DND-41 (cell line): Measurements from ENCODE around the gene SYNDIG1.

Experiments
- ATAC-seq: fragments of 200-7000 bp; cut with Tn5 transposase; 3 replicates; pipeline ENCODE4 v1.9.1; 2021; ENCODE audit warnings: low read depth; ENCODE audit not compliant: insufficient read depth
- DNase-seq: peaks from one replicate; pipeline ENCODE4 v3.0.0-alpha.2; 2020
- H2AFZ ChIP-seq: 2 replicates; pipeline ENCODE4 v1.6.0; 2012; ENCODE audit warnings: low read depth, low read length
- H3K27ac ChIP-seq: 2 replicates; pipeline ENCODE4 v1.5.1; 2012; ENCODE audit warnings: low read length, inconsistent platforms
- H3K27me3 ChIP-seq: fragments of 200-600 bp; sonication (generic); 2 replicates; pipeline ENCODE4 v1.6.0; 2012; ENCODE audit warnings: low read length, mild to moderate bottlenecking, inconsistent platforms; ENCODE audit not compliant: insufficient read depth, poor library complexity
- H3K36me3 ChIP-seq: 2 replicates; pipeline ENCODE4 v1.5.1; 2012; ENCODE audit warnings: low read length, inconsistent platforms; ENCODE audit not compliant: insufficient read depth
- H3K4me1 ChIP-seq: 2 replicates; pipeline ENCODE4 v1.5.1; 2012; ENCODE audit warnings: mild to moderate bottlenecking, low read length; ENCODE audit not compliant: insufficient read depth
- H3K4me2 ChIP-seq: 2 replicates; pipeline ENCODE4 v1.6.0; 2012; ENCODE audit warnings: mild to moderate bottlenecking, moderate library complexity, low read length, inconsistent platforms; ENCODE audit not compliant: insufficient read depth
- H3K4me3 ChIP-seq, 2 experiments: fragments of 200-600 bp in 1 of 2; shearing (Covaris generic) in 1 of 2; 2 replicates each; pipeline ENCODE4 v1.5.1; 2012 to 2016; ENCODE audit warnings: inconsistent platforms in 2 of 2, low read length in 2 of 2, mild to moderate bottlenecking in 2 of 2, low read depth in 1 of 2, moderate library complexity in 1 of 2
- H3K79me2 ChIP-seq: 2 replicates; pipeline ENCODE4 v1.6.0; 2012; ENCODE audit warnings: low read length, inconsistent platforms; ENCODE audit not compliant: insufficient read depth
- H3K9ac ChIP-seq: 2 replicates; pipeline ENCODE4 v1.6.0; 2012; ENCODE audit warnings: low read depth, mild to moderate bottlenecking, inconsistent platforms, low read length, moderate library complexity
- H3K9me3 ChIP-seq: 2 replicates; pipeline ENCODE4 v1.5.1; 2012; ENCODE audit warnings: low read length, moderate library complexity, mild to moderate bottlenecking, inconsistent platforms; ENCODE audit not compliant: insufficient read depth, severe bottlenecking
- H4K20me1 ChIP-seq: 2 replicates; pipeline ENCODE4 v1.6.0; 2012; ENCODE audit warnings: low read length; ENCODE audit not compliant: insufficient read depth
- EZH2 ChIP-seq: IDR thresholded peaks from 3 replicates; pipeline ENCODE4 v1.6.1; 2012; ENCODE audit warnings: borderline replicate concordance, low read depth, mild to moderate bottlenecking, moderate library complexity, low read length, inconsistent platforms; ENCODE audit not compliant: severe bottlenecking
- TF ChIP-seq, protein P1 (sequence below): IDR thresholded peaks from 2 replicates; pipeline ENCODE4 v1.5.1; 2012; ENCODE audit warnings: borderline replicate concordance, low read length, moderate library complexity, mild to moderate bottlenecking; ENCODE audit not compliant: poor library complexity, severe bottlenecking; ENCODE audit errors: extremely low read depth

The SYNDIG1 gene

DNA sequence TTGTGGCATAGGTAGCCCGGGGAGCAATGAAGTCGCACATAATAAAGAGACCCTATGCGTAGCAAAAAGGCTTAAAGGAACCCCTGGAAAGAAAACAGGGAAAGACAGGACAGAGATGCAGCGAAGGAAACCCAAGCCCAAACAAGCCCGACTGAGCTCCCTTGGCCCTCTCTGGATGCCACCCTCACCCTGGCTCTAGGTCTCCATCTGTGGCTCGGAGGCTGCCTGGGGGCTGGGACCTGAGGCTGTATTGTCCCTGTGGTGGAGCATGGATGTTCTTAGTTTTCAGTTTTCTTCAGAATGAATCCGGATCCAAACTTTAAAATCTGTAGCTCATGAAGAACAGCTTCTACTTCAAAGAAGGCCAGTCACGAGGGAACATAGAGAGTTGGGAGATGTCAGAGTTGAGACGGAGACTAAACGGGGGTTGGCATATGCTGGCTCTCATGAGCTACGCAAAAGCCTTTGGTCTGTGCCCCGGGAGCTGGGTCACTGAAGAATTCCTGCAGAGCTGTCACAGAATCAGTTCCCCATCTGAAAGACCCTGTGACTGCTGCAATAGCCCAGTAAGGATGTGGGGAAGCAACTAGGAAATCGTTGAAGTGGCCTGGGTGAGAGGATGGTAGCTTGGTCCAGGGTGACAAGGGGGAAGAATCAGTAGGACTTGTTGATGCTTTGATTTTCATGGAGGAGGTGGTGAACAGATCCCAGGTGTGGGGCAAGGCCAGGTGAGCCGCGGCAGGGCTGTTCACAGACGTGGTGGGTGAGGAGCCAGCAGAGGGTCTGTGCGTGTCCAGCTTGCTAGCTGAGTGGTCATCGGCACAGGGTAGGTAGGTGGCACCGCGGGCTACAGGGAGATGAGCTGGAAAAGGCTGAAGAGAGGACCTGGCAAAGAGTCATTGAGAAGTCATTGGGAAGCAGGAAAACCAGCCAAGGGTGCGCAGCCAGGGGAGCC lies 35.2 kb downstream of the SYNDIG1 start:
- Histone ChIP-seq H3K79me2 (no peaks in the 10 kb centered on the region), H3K4me1 (no peaks in the 10 kb centered on the region), H3K27ac (no peak overlapping the region), H2AFZ (no peak overlapping the region), H3K4me2 (no peak overlapping the region), H3K9ac (no peak overlapping the region), H3K4me3 (no peak overlapping the region), H3K9me3 (no peaks in the 10 kb centered on the region), H3K36me3 (no peaks in the 10 kb centered on the region), H3K27me3 (no peaks in the 10 kb centered on the region), H4K20me1 (no peaks in the 10 kb centered on the region)
- ATAC-seq: no peak
- no peak for DNase-seq
- TF ChIP-seq EZH2: no peak
- TF ChIP-seq, protein P1, sequence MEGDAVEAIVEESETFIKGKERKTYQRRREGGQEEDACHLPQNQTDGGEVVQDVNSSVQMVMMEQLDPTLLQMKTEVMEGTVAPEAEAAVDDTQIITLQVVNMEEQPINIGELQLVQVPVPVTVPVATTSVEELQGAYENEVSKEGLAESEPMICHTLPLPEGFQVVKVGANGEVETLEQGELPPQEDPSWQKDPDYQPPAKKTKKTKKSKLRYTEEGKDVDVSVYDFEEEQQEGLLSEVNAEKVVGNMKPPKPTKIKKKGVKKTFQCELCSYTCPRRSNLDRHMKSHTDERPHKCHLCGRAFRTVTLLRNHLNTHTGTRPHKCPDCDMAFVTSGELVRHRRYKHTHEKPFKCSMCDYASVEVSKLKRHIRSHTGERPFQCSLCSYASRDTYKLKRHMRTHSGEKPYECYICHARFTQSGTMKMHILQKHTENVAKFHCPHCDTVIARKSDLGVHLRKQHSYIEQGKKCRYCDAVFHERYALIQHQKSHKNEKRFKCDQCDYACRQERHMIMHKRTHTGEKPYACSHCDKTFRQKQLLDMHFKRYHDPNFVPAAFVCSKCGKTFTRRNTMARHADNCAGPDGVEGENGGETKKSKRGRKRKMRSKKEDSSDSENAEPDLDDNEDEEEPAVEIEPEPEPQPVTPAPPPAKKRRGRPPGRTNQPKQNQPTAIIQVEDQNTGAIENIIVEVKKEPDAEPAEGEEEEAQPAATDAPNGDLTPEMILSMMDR: no peak

DNA sequence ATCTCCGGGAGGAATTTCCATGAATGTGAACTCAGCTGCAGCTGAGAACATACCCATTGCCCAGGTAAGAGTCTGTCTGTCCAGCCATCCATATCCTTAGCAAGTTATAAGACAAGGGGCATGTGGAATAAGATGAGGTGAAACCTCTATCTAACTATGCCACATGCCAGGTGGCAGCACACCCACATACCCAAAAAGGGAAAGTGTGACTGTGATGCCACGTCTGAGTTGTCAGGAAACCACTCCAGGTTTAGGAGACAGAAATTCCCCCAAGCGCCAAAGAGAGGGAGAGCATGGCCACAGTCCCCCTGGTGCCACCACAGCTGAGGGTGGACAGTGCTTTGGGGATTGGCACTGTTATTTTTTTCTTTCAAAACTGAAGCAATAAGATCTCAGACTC lies 36.7 kb downstream of the SYNDIG1 start:
- H3K36me3 ChIP-seq: no peaks in the 10 kb centered on the region
- H4K20me1 ChIP-seq: no peaks in the 10 kb centered on the region
- H3K9me3 ChIP-seq: peaks cover 4% of the 10 kb centered on the region
- H3K9ac ChIP-seq: no peak overlapping the region
- no peaks in the 10 kb centered on the region for H3K79me2 ChIP-seq
- no peaks in the 10 kb centered on the region for H3K27me3 ChIP-seq
- TF ChIP-seq, protein P1: no peak
- no peak for TF ChIP-seq EZH2
- no peak overlapping the region for H3K4me2 ChIP-seq
- DNase-seq (no peak), ATAC-seq (no peak)
- H3K4me3 ChIP-seq: no peak overlapping the region
- H3K27ac ChIP-seq: no peak overlapping the region
- no peak overlapping the region for H2AFZ ChIP-seq
- H3K4me1 ChIP-seq: no peaks in the 10 kb centered on the region

DNA sequence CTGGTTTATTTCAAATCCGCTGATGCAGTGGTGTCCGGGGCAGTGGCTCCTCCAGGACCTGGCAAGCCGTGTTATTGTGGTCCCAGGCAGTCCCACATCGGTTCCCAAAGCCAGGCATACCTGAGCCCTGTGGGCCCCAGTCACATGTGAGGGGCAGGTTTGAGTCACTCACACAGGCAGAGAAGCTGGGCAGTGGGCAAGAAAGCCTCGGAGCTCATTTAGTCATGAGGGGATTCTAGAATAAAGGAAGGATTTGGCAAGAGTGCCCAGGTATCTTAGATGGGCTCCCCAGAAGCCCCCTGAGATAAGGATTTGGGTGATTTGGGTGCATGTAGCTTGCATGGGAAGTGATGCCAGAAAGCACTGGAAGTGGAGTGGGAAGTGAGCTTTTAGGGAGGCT lies 37.3 kb downstream of the SYNDIG1 start:
- H3K4me2 ChIP-seq: no peak overlapping the region
- DNase-seq (no peak), ATAC-seq (no peak)
- TF ChIP-seq, protein P1: no peak
- no peak for TF ChIP-seq EZH2
- H3K79me2 ChIP-seq: no peaks in the 10 kb centered on the region
- no peaks in the 10 kb centered on the region for H3K27me3 ChIP-seq
- no peaks in the 10 kb centered on the region for H3K4me1 ChIP-seq
- peaks cover 4% of the 10 kb centered on the region for H3K9me3 ChIP-seq
- H4K20me1 ChIP-seq: no peaks in the 10 kb centered on the region
- H3K36me3 ChIP-seq: no peaks in the 10 kb centered on the region
- no peak overlapping the region for H3K27ac ChIP-seq
- H2AFZ ChIP-seq: no peak overlapping the region
- H3K4me3 ChIP-seq: no peak overlapping the region
- no peak overlapping the region for H3K9ac ChIP-seq
